Lung (tissue), 12 donors: ENCODE results near the gene DMAC1. TPM values are rescaled to one million over a fixed set of nuclear protein-coding genes. Genes with fewer than 3 reads are reported as not detected.

Experiments
- ATAC-seq: fragments of 200-7000 bp; cut with Tn5 transposase; one replicate; pipeline ENCODE4 v1.9.1; 2020; ENCODE audit warnings: moderate number of reproducible peaks; ENCODE audit not compliant: insufficient read depth, low FRiP score
- DNase-seq, 3 donors: peaks; one replicate each; pipeline ENCODE4 v3.0.0-alpha.2; 2013 to 2017
- H3K27ac ChIP-seq, 2 donors: one replicate each; pipeline ENCODE4 v1.5.1; 2013; ENCODE audit warnings: mild to moderate bottlenecking in 2 of 2, moderate library complexity in 2 of 2, control low read depth in 1 of 2, inconsistent platforms in 1 of 2, low read depth in 1 of 2, low read length in 1 of 2
- H3K27me3 ChIP-seq, 3 donors: one replicate each; pipeline ENCODE4 v1.5.1; 2013; ENCODE audit warnings: low read length in 2 of 3; ENCODE audit not compliant: control insufficient read depth in 3 of 3, insufficient read depth in 3 of 3
- H3K36me3 ChIP-seq, 4 donors: one replicate each; pipeline ENCODE4 v1.5.1; 2013; ENCODE audit warnings: low read length in 4 of 4, mild to moderate bottlenecking in 1 of 4, moderate library complexity in 1 of 4; ENCODE audit not compliant: control insufficient read depth in 4 of 4, insufficient read depth in 4 of 4
- H3K4me1 ChIP-seq, 5 donors: one replicate each; pipeline ENCODE4 v1.5.1; 2013; ENCODE audit warnings: low read length in 5 of 5, mild to moderate bottlenecking in 2 of 5, moderate library complexity in 1 of 5; ENCODE audit not compliant: control insufficient read depth in 5 of 5, insufficient read depth in 5 of 5
- H3K4me3 ChIP-seq: one replicate; pipeline ENCODE4 v1.5.1; 2013; ENCODE audit warnings: mild to moderate bottlenecking, control low read depth, moderate library complexity
- H3K9ac ChIP-seq, 2 donors: one replicate each; pipeline ENCODE4 v1.5.1; 2013; ENCODE audit warnings: low read length in 2 of 2, control low read depth in 1 of 2; ENCODE audit not compliant: insufficient read depth in 1 of 2
- H3K9me3 ChIP-seq, 4 donors: one replicate each; pipeline ENCODE4 v1.5.1; 2013; ENCODE audit warnings: low read length in 3 of 4, mild to moderate bottlenecking in 1 of 4, moderate library complexity in 1 of 4; ENCODE audit not compliant: control insufficient read depth in 4 of 4, insufficient read depth in 3 of 4
- WGBS, 2 donors: extraction: QIAGEN DNeasy Blood & Tissue Kit; methylation state at CpG; one replicate each; pipeline ENCODE4 v1.1.7; 2013; 5-methylcytosine and 5-hydroxymethylcytosine counted together
- polyA plus RNA-seq, 2 donors: library from polyadenylated mRNA; stranded (reverse); fragments of 200-250 nt; gene quantifications; one replicate each; pipeline ENCODE4 v1.2.1, GENCODE V29; 2013
- total RNA-seq, 2 donors: library from RNA; depleted of rRNA in 1 of 2; stranded (reverse); fragments of >200 nt in 1 of 2; gene quantifications; one replicate each; pipeline ENCODE4 v1.2.1, GENCODE V29; 2014 to 2021
- TF ChIP-seq, protein P1 (sequence below): IDR thresholded peaks from 2 replicates; pipeline ENCODE4 v1.5.1; 2012; ENCODE audit warnings: mild to moderate bottlenecking; ENCODE audit errors: control extremely low read depth, extremely low read depth
- donor health status: control.
- donor health status: control.
- donor health status: Bipolar disorder and iron deficiency.
- donor health status: healthy.
- donor health status: DM: yes; HTN: yes; CAD: no.

DMAC1 gene
- total and polyA plus RNA-seq, 4 donors: 12.0 to 37.6 (median 13.5) TPM

DNA sequence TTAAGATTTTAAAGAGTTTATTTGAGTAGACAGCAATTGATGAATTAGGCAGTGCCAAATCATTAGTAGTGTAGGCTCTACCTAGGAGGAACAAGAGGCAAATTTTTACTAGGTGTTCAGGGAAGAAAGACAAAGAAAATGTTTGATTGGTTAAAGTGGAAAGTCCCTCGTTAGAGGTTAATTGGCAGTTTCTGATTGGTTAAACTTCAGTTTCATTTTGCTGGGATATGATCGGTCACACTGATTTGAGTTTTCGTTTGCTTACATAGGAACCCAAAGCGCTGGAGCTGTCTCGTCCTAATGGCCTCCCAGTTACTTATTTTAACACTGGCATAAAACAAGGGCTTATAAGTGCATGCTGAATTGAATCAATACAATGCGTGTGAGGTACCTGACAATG is 15.1 kb downstream of the DMAC1 start:
- Histone ChIP-seq H3K36me3 (no peaks in the 10 kb centered on the region), H3K27ac (no peak overlapping the region), H3K4me3 (no peak overlapping the region), H3K9me3 (no peaks in the 10 kb centered on the region), H3K9ac (no peak overlapping the region), H3K27me3 (peaks cover 0 to 2% (median 0%) of the 10 kb centered on the region in 3 donors), H3K4me1 (no peaks in the 10 kb centered on the region)
- 77 to 96% methylated on average over 6 of the region's 6 CpGs for WGBS, 2 donors
- ATAC-seq (no peak), DNase-seq (no peak)
- TF ChIP-seq, protein P1, sequence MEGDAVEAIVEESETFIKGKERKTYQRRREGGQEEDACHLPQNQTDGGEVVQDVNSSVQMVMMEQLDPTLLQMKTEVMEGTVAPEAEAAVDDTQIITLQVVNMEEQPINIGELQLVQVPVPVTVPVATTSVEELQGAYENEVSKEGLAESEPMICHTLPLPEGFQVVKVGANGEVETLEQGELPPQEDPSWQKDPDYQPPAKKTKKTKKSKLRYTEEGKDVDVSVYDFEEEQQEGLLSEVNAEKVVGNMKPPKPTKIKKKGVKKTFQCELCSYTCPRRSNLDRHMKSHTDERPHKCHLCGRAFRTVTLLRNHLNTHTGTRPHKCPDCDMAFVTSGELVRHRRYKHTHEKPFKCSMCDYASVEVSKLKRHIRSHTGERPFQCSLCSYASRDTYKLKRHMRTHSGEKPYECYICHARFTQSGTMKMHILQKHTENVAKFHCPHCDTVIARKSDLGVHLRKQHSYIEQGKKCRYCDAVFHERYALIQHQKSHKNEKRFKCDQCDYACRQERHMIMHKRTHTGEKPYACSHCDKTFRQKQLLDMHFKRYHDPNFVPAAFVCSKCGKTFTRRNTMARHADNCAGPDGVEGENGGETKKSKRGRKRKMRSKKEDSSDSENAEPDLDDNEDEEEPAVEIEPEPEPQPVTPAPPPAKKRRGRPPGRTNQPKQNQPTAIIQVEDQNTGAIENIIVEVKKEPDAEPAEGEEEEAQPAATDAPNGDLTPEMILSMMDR: no peak

GRCh38 chr9:7783635-7784063 is 15.9 kb downstream of the DMAC1 start:
- ATAC-seq: no peak
- no peak overlapping the region for H3K4me3 ChIP-seq
- 91 to 94% methylated on average over 5 of the region's 5 CpGs for WGBS, 2 donors
- H3K9ac ChIP-seq: no peak overlapping the region
- no peaks in the 10 kb centered on the region for H3K9me3 ChIP-seq
- no peak for DNase-seq
- no peak overlapping the region for H3K27ac ChIP-seq
- TF ChIP-seq, protein P1: no peak
- no peaks in the 10 kb centered on the region for H3K36me3 ChIP-seq
- H3K27me3 ChIP-seq: peaks cover 0 to 2% (median 0%) of the 10 kb centered on the region in 3 donors
- no peaks in the 10 kb centered on the region for H3K4me1 ChIP-seq

- Histone ChIP-seq H3K36me3 (no peaks in the 10 kb centered on the region), H3K27me3 (peaks cover 0 to 2% (median 0%) of the 10 kb centered on the region in 3 donors), H3K4me1 (no peaks in the 10 kb centered on the region), H3K9me3 (no peaks in the 10 kb centered on the region), H3K4me3 (no peak overlapping the region), H3K27ac (no peak overlapping the region), H3K9ac (no peak overlapping the region)
- TF ChIP-seq, protein P1: no peak
- ATAC-seq (no peak), DNase-seq (no peak)
- WGBS, 2 donors: 48 to 57% methylated on average over 3 of the region's 3 CpGs
Observed at GRCh38 chr9:7782400-7783120, 17.0 kb downstream of the DMAC1 start.
